GM12878 (cell line): ENCODE results near the gene SEC14L1. TPM values are rescaled to one million over a fixed set of nuclear protein-coding genes. Genes with fewer than 3 reads are reported as not detected.

Experiments
- ATAC-seq: fragments of 200-7000 bp; cut with Tn5 transposase; 3 replicates; pipeline ENCODE4 v1.9.1; 2020; ENCODE audit warnings: mild to moderate bottlenecking, moderate library complexity
- BruUV-seq: library from RNA; stranded (reverse); fragments of 400-500 nt; replicated peaks from 2 replicates; lab custom pipeline; 2021; lab: Mats Ljungman, UMichigan
- CTCF ChIA-PET: fragments of 300-600 bp; sonication (Branson Sonifier 250); formaldehyde crosslinking; extraction: SDS; loops from one replicate; lab custom pipeline; 2021; ENCODE audit warnings: inconsistent platforms; lab: Yijun Ruan, JAX
- POLR2A ChIA-PET: fragments of 350-600 bp; formaldehyde crosslinking; extraction: SDS; loops from one replicate; lab custom pipeline; 2021; ENCODE audit warnings: inconsistent platforms; lab: Charles Lee
- RAD21 ChIA-PET: fragments of 300-600 bp; sonication (Branson Sonifier 250); formaldehyde crosslinking; loops from one replicate; lab custom pipeline; 2023; ENCODE audit warnings: antibody characterized with exemption; ENCODE audit not compliant: unreplicated experiment; lab: Charles Lee
- SMC1A ChIA-PET: fragments of 300-600 bp; sonication (Branson Sonifier 250); formaldehyde crosslinking; loops from one replicate; lab custom pipeline; 2023; ENCODE audit not compliant: unreplicated experiment, uncharacterized antibody; lab: Charles Lee
- DNase-seq: peaks from one replicate; pipeline ENCODE4 v3.0.0-alpha.2; 2011; ENCODE audit warnings: low read depth, low spot score
- FAIRE-seq: peaks from 3 replicates; lab custom pipeline; 2011; peaks lifted over from hg19 to GRCh38; lab: Jason Lieb, UNC
- H2AFZ ChIP-seq: 2 replicates; pipeline ENCODE4 v1.6.0; 2011; ENCODE audit warnings: low read depth, low read length, control low read depth; ENCODE audit not compliant: control insufficient read depth
- H3K27ac ChIP-seq: 2 replicates; pipeline ENCODE4 v1.5.1; 2011; ENCODE audit warnings: control low read depth; ENCODE audit not compliant: control insufficient read depth, insufficient read depth
- H3K27me3 ChIP-seq, 2 experiments: replicated peaks in 1 of 2; 2 replicates each; pipeline versions ENCODE4 v1.6.0 to v1.6.1; 2011; ENCODE audit warnings: low read length in 1 of 2; ENCODE audit not compliant: control insufficient read depth in 2 of 2, insufficient read depth in 2 of 2
- H3K36me3 ChIP-seq, 2 experiments: 2 replicates each; pipeline ENCODE4 v1.5.1; 2011; ENCODE audit warnings: low read length in 1 of 2; ENCODE audit not compliant: control insufficient read depth in 2 of 2, insufficient read depth in 2 of 2
- H3K4me1 ChIP-seq: 2 replicates; pipeline ENCODE4 v1.6.1; 2011; ENCODE audit warnings: mild to moderate bottlenecking, low read length, moderate library complexity, mixed read lengths; ENCODE audit not compliant: control insufficient read depth, insufficient read depth
- H3K4me2 ChIP-seq: 2 replicates; pipeline ENCODE4 v1.6.0; 2011; ENCODE audit warnings: control low read depth; ENCODE audit not compliant: control insufficient read depth, insufficient read depth
- H3K4me3 ChIP-seq: fragments of 200-600 bp; sonication (generic); 2 replicates; pipeline ENCODE4 v1.5.1; 2016
- H3K79me2 ChIP-seq: 2 replicates; pipeline ENCODE4 v1.6.0; 2011; ENCODE audit warnings: low read length; ENCODE audit not compliant: control insufficient read depth, insufficient read depth
- H3K9ac ChIP-seq: 2 replicates; pipeline ENCODE4 v1.8.0; 2011; ENCODE audit warnings: low read length, control low read depth, mixed read lengths; ENCODE audit not compliant: control insufficient read depth, insufficient read depth
- H3K9me3 ChIP-seq: replicated peaks from 3 replicates; pipeline ENCODE4 v1.5.1; 2011; ENCODE audit warnings: mild to moderate bottlenecking, low read length; ENCODE audit not compliant: control insufficient read depth, insufficient read depth
- H4K20me1 ChIP-seq: 2 replicates; pipeline ENCODE4 v1.6.0; 2011; ENCODE audit not compliant: control insufficient read depth, insufficient read depth
- BHLHE40 ChIP-seq, 2 experiments: fragments of 450-650 bp in 1 of 2; IDR thresholded peaks; 2 replicates each; pipeline ENCODE4 v1.6.1; 2011 to 2017; ENCODE audit warnings: low read depth in 2 of 2, borderline replicate concordance in 1 of 2, improper control_type of control experiment in 1 of 2, low read length in 1 of 2, mild to moderate bottlenecking in 1 of 2
- BRCA1 ChIP-seq: IDR thresholded peaks from 2 replicates; pipeline ENCODE4 v1.6.1; 2011; ENCODE audit warnings: low read depth, low read length, improper control_type of control experiment
- CREB1 ChIP-seq: IDR thresholded peaks from 2 replicates; pipeline ENCODE4 v1.6.1; 2012; ENCODE audit warnings: low read depth, mild to moderate bottlenecking, inconsistent platforms
- EGR1 ChIP-seq, 2 experiments: IDR thresholded peaks; 1 replicate in 1 of 2; 2 replicates in 1 of 2; pipeline ENCODE4 v1.6.1; 2011 to 2012; ENCODE audit warnings: low read depth in 2 of 2, low read length in 2 of 2, borderline replicate concordance in 1 of 2, mild to moderate bottlenecking in 1 of 2, moderate library complexity in 1 of 2
- HCFC1 ChIP-seq: fragments of 150-350 bp; IDR thresholded peaks from 2 replicates; pipeline ENCODE4 v1.6.1; 2014; ENCODE audit warnings: low read length
- HDGF ChIP-seq: fragments of 450-650 bp; IDR thresholded peaks from 2 replicates; pipeline ENCODE4 v1.6.1; 2016; ENCODE audit warnings: antibody characterized with exemption
- KLF5 ChIP-seq: fragments of 450-650 bp; IDR thresholded peaks from 2 replicates; pipeline ENCODE4 v1.6.1; 2014; ENCODE audit warnings: mild to moderate bottlenecking; ENCODE audit not compliant: partially characterized antibody
- MYB ChIP-seq: fragments of 150-350 bp; IDR thresholded peaks from 2 replicates; pipeline ENCODE4 v1.6.1; 2014; ENCODE audit warnings: mild to moderate bottlenecking, low read depth, low read length, borderline replicate concordance
- PKNOX1 ChIP-seq: fragments of 450-650 bp; IDR thresholded peaks from 2 replicates; pipeline ENCODE4 v1.6.1; 2016; ENCODE audit warnings: mild to moderate bottlenecking
- POU2F2 ChIP-seq: IDR thresholded peaks from 3 replicates; pipeline ENCODE4 v1.6.1; 2011; ENCODE audit warnings: low read depth, mild to moderate bottlenecking, low read length, borderline replicate concordance
- STAT1 ChIP-seq: fragments of 450-650 bp; conservative IDR thresholded peaks from 2 replicates; pipeline ENCODE4 v1.6.1; 2014; ENCODE audit warnings: antibody characterized with exemption, mild to moderate bottlenecking
- ZBTB40 ChIP-seq: fragments of 450-650 bp; IDR thresholded peaks from 2 replicates; pipeline ENCODE4 v1.6.1; 2016; ENCODE audit warnings: mild to moderate bottlenecking, moderate library complexity, borderline replicate concordance
- WGBS: methylation state at CpG from one replicate; pipeline ENCODE4 v1.1.6; 2016; ENCODE audit warnings: low lambda C conversion rate; ENCODE audit not compliant: insufficient replicate concordance, insufficient coverage; ENCODE audit errors: missing lambda C conversion rate; 5-methylcytosine and 5-hydroxymethylcytosine counted together
- in situ Hi-C: fragments of 300-500 bp; cut with MboI; formaldehyde crosslinking; loops from 9 replicates; pipeline ENCODE4 v1.14.3; 2018; ENCODE audit warnings: mixed read lengths
- intact Hi-C: fragments of 100-400 bp; cut with micrococcal nuclease; formaldehyde crosslinking; loops from one replicate; pipeline ENCODE4 v1.14.2; 2022; ENCODE audit not compliant: unreplicated experiment
- polyA plus RNA-seq, 11 experiments: library from polyadenylated mRNA; depleted of rRNA in 4 of 11; unstranded in 6 of 11; stranded (reverse) in 5 of 11; fragments of >200 nt; fragmentation: Nextera tagmentation in 4 of 11; fragmentation: Illumina TruSeq in 1 of 11; extraction: Ambion mirVana in 4 of 11; extraction: Trizol in 1 of 11; gene quantifications; 1 replicate in 1 of 11; 2 replicates in 10 of 11; pipeline versions ENCODE4 v1.2.1 to v1.2.3, GENCODE V29; 2011 to 2016; ENCODE audit warnings: inconsistent platforms in 2 of 11, missing spikeins in 2 of 11, low read depth in 1 of 11
- total RNA-seq, 4 experiments: library from RNA; depleted of rRNA in 3 of 4; stranded (reverse); fragments of >200 nt in 3 of 4; fragmentation: Illumina TruSeq in 1 of 4; extraction: Trizol in 1 of 4; gene quantifications; 2 replicates each; pipeline versions ENCODE4 v1.2.1 to v1.2.3, GENCODE V29; 2013 to 2021
- TF ChIP-seq, protein P1 (sequence below): fragments of 450-650 bp; IDR thresholded peaks from 2 replicates; pipeline ENCODE4 v1.6.1; 2017; ENCODE audit warnings: mild to moderate bottlenecking, low read depth, inconsistent platforms; ENCODE audit not compliant: poor library complexity, severe bottlenecking

The SEC14L1 gene
- total and polyA plus RNA-seq, 10 of the 15 experiments (the other 5 are each of a cell fraction or from before 2014, with no cell fraction given) = 6.3 to 66.1 (median 33.5) TPM

DNA sequence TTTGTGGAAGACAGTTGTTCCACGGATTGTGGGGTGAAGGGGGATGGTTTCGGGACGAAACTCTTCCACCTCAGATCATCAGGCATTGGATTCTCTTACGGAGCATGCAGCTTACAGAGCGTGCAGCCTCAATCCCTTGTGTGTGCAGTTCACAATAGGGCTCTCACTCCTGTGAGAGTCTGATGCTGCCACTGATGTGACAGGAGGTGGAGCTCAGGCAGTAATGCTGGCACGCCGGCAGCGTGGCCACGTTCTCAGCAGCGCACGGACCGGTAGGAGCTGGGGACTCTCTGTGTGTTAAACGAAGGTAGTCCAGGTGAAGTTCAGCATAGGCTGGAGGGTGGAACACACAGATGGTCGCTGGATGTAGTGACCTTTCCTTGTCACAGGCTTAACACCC, 37.8 kb downstream of the SEC14L1 start:
- POLR2A ChIA-PET = interaction anchor here (0.6 to 1.4 kb wide), 2 partner anchors 14 to 171 kb away, joined by 3 read pairs; no protein-coding TSS in a partner anchor
- H3K4me1 ChIP-seq = peaks cover 13% of the 10 kb centered on the region

More for the DNA sequence above, 37.8 kb downstream of the SEC14L1 start:
- BruUV-seq = no TSS peak
- Histone ChIP-seq H3K36me3 (peaks cover 13 to 17% of the 10 kb centered on the region in 2 experiments), H3K79me2 (peaks cover 62% of the 10 kb centered on the region), H4K20me1 (peaks cover 3% of the 10 kb centered on the region; the same call in 1 of the 2 replicates), H3K9me3 (peaks cover 13% of the 10 kb centered on the region), H3K4me3 (no peak overlapping the region), H3K9ac (no peak overlapping the region), H3K27ac (no peak overlapping the region), H2AFZ (no peak overlapping the region)
- in situ Hi-C loops = no loop called here
- SMC1A ChIA-PET = interaction anchor here (0.8 to 1.1 kb wide), 4 partner anchors 18 to 34 kb away, joined by 3 to 5 read pairs (median 3); no protein-coding TSS in a partner anchor
- DNase-seq (no peak), FAIRE-seq (no peak)
- RAD21 ChIA-PET = no interaction called here
- CTCF ChIA-PET = interaction anchor here (1.4 to 1.5 kb wide), 2 partner anchors 66 to 71 kb away, joined by 3 to 4 read pairs; no protein-coding TSS in a partner anchor
- no peak for TF ChIP-seq MYB
- TF ChIP-seq BHLHE40 (IDR thresholded peaks at IDR 0.05; ENCODE audit: borderline replicate concordance in 1 of 2, low read depth in 2 of 2, low read length in 1 of 2) = no peak
- no peak for TF ChIP-seq CREB1
- no peak for TF ChIP-seq HCFC1
- TF ChIP-seq, protein P1, sequence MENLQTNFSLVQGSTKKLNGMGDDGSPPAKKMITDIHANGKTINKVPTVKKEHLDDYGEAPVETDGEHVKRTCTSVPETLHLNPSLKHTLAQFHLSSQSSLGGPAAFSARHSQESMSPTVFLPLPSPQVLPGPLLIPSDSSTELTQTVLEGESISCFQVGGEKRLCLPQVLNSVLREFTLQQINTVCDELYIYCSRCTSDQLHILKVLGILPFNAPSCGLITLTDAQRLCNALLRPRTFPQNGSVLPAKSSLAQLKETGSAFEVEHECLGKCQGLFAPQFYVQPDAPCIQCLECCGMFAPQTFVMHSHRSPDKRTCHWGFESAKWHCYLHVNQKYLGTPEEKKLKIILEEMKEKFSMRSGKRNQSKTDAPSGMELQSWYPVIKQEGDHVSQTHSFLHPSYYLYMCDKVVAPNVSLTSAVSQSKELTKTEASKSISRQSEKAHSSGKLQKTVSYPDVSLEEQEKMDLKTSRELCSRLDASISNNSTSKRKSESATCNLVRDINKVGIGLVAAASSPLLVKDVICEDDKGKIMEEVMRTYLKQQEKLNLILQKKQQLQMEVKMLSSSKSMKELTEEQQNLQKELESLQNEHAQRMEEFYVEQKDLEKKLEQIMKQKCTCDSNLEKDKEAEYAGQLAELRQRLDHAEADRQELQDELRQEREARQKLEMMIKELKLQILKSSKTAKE = no peak
- TF ChIP-seq POU2F2 = no peak
- TF ChIP-seq HDGF = no peak
- no peak for TF ChIP-seq EGR1 (IDR thresholded peaks at IDR 0.05; ENCODE audit: borderline replicate concordance in 1 of 2, low read depth in 2 of 2, low read length in 2 of 2)
- TF ChIP-seq PKNOX1 = no peak
- no peak for TF ChIP-seq KLF5
- TF ChIP-seq ZBTB40 = no peak
- TF ChIP-seq STAT1 = no peak
- TF ChIP-seq BRCA1 = no peak
- TF ChIP-seq, all 136 proteins: peak for 0
- no peak for ATAC-seq
- Histone ChIP-seq H3K27me3 (no peaks in the 10 kb centered on the region), H3K4me2 (no peak overlapping the region)
- WGBS = 99% methylated on average over 14 of the region's 14 CpGs
- intact Hi-C loops = no loop called here
